K562 (cell line): ENCODE data around the gene IKZF4. TPM values are rescaled to one million over a fixed set of nuclear protein-coding genes. Genes with fewer than 3 reads are reported as not detected.

Experiments used
- BCOR ChIP-seq: fragments of 450-650 bp; IDR thresholded peaks from 2 replicates; pipeline ENCODE4 v1.6.1; 2016
- ELF1 ChIP-seq: fragments of 200-800 bp; sonication (Bioruptor generic); IDR thresholded peaks from 2 replicates; pipeline ENCODE4 v1.6.1; 2016; ENCODE audit warnings: missing genetic modification characterization, missing compliant biosample characterization
- ELF2 ChIP-seq: fragments of 250-450 bp; sonication (Bioruptor Pico); IDR thresholded peaks from 2 replicates; pipeline ENCODE4 v1.5.0; 2021; ENCODE audit warnings: mild to moderate bottlenecking
- NFATC3 ChIP-seq: fragments of 450-650 bp; IDR thresholded peaks from 2 replicates; pipeline ENCODE4 v1.6.1; 2017; ENCODE audit warnings: mild to moderate bottlenecking
- POLR3G ChIP-seq: IDR thresholded peaks from 2 replicates; pipeline ENCODE4 v1.6.1; 2011; ENCODE audit not compliant: insufficient read length, insufficient replicate concordance; ENCODE audit errors: extremely low read depth
- RBM15 ChIP-seq: fragments of 200-400 bp; formaldehyde crosslinking; IDR thresholded peaks from 2 replicates; pipeline ENCODE4 v1.6.1; 2018; ENCODE audit warnings: mild to moderate bottlenecking, low read length, moderate library complexity; ENCODE audit not compliant: insufficient read depth
- RCOR1 ChIP-seq, 2 experiments: IDR thresholded peaks; 2 replicates each; pipeline ENCODE4 v1.6.1; 2012; ENCODE audit warnings: low read depth in 2 of 2, low read length in 2 of 2, borderline replicate concordance in 1 of 2, improper control_type of control experiment in 1 of 2
- RHOXF2B ChIP-seq: fragments of 250-450 bp; sonication (Bioruptor Pico); conservative IDR thresholded peaks from 2 replicates; pipeline ENCODE4 v1.5.1; 2021
- SNIP1 ChIP-seq: fragments of 450-650 bp; IDR thresholded peaks from 2 replicates; pipeline ENCODE4 v1.7.1; 2017; ENCODE audit warnings: low read depth, mild to moderate bottlenecking
- TOE1 ChIP-seq, 2 experiments: fragments of 450-650 bp in 1 of 2; sonication (generic) in 1 of 2; formaldehyde crosslinking in 1 of 2; IDR thresholded peaks; 2 replicates each; pipeline versions ENCODE4 v1.7.1 to v1.8.0; 2016 to 2022; ENCODE audit warnings: borderline replicate concordance in 2 of 2, mild to moderate bottlenecking in 2 of 2, antibody characterized with exemption in 1 of 2, inconsistent platforms in 1 of 2, low read depth in 1 of 2, missing genetic modification reagents in 1 of 2, moderate library complexity in 1 of 2
- ZNF23 ChIP-seq: fragments of 250-450 bp; sonication (Bioruptor Pico); IDR thresholded peaks from 2 replicates; pipeline ENCODE4 v1.4.0; 2020; ENCODE audit warnings: mild to moderate bottlenecking
- ZNF589 ChIP-seq: fragments of 200-800 bp; sonication (Bioruptor generic); IDR thresholded peaks from 2 replicates; pipeline ENCODE4 v1.6.1; 2016; ENCODE audit warnings: low read depth, missing genetic modification characterization, missing compliant biosample characterization
- ZNF77 ChIP-seq: fragments of 250-450 bp; sonication (Bioruptor Pico); IDR thresholded peaks from 2 replicates; pipeline ENCODE4 v1.5.0; 2020
- ZNF79 ChIP-seq: fragments of 250-450 bp; sonication (Bioruptor Pico); IDR thresholded peaks from 2 replicates; pipeline ENCODE4 v1.4.0; 2020; ENCODE audit warnings: low read depth, mild to moderate bottlenecking, moderate library complexity
- polyA plus RNA-seq, 8 experiments: library from polyadenylated mRNA; depleted of rRNA in 4 of 8; stranded (reverse) in 5 of 8; unstranded in 3 of 8; fragments of >200 nt; fragmentation: Nextera tagmentation in 2 of 8; fragmentation: Illumina TruSeq in 1 of 8; extraction: Ambion mirVana in 2 of 8; extraction: Trizol in 1 of 8; gene quantifications; 2 replicates each; pipeline versions ENCODE4 v1.2.1 to v1.2.3, GENCODE V29; 2011 to 2014; ENCODE audit warnings: inconsistent platforms in 1 of 8, missing spikeins in 1 of 8
- total RNA-seq, 7 experiments: library from RNA; depleted of rRNA in 6 of 7; stranded (reverse); fragments of >200 nt in 6 of 7; fragmentation: Illumina TruSeq in 2 of 7; extraction: Trizol in 2 of 7; gene quantifications; 2 replicates each; pipeline versions ENCODE4 v1.2.1 to v1.2.3, GENCODE V29; 2011 to 2021; ENCODE audit warnings: low replicate concordance in 1 of 7
- TF ChIP-seq, protein P1 (sequence below): fragments of 250-450 bp; sonication (Bioruptor Pico); IDR thresholded peaks from 2 replicates; pipeline ENCODE4 v1.4.0; 2020
- TF ChIP-seq, protein P2 (sequence below): fragments of 250-450 bp; sonication (Bioruptor Pico); IDR thresholded peaks from 2 replicates; pipeline ENCODE4 v1.4.0; 2020; ENCODE audit warnings: mild to moderate bottlenecking, moderate library complexity

IKZF4 gene
- total and polyA plus RNA-seq, 9 of the 15 experiments (the other 6 are each of a cell fraction or from before 2014, with no cell fraction given), result 1.9 to 16.3 (median 3.6) TPM

DNA sequence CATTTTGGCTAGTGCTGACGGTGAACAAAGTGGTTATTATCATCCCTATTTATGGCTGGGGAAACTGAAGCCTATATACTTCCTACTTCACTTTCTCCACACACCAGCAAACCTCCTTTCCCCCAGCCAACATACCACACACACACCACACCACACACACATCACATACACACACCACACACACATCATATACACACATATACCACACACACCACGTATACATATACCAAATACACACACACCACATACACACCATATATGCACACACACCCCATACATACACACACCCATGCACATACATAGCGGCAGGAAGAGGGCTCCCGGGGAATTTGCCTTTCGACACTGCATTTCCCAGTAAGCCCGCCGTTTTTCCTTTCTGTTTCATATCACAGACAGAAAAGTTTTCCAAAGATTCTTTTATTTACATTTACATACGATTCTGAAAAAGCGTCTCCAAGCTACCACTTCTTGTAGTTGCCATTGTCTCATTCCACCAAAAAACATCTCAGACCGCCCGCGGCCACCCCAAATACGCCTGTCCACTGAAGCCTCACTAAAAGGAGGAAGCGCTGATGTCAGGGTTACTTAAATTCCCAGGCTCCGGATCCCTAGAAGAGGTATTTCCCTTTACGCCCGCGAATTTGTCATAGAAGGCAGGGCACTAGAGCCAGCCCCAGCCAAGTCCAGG is 47.8 kb upstream of the IKZF4 start (continued):
- TF ChIP-seq, protein P1, sequence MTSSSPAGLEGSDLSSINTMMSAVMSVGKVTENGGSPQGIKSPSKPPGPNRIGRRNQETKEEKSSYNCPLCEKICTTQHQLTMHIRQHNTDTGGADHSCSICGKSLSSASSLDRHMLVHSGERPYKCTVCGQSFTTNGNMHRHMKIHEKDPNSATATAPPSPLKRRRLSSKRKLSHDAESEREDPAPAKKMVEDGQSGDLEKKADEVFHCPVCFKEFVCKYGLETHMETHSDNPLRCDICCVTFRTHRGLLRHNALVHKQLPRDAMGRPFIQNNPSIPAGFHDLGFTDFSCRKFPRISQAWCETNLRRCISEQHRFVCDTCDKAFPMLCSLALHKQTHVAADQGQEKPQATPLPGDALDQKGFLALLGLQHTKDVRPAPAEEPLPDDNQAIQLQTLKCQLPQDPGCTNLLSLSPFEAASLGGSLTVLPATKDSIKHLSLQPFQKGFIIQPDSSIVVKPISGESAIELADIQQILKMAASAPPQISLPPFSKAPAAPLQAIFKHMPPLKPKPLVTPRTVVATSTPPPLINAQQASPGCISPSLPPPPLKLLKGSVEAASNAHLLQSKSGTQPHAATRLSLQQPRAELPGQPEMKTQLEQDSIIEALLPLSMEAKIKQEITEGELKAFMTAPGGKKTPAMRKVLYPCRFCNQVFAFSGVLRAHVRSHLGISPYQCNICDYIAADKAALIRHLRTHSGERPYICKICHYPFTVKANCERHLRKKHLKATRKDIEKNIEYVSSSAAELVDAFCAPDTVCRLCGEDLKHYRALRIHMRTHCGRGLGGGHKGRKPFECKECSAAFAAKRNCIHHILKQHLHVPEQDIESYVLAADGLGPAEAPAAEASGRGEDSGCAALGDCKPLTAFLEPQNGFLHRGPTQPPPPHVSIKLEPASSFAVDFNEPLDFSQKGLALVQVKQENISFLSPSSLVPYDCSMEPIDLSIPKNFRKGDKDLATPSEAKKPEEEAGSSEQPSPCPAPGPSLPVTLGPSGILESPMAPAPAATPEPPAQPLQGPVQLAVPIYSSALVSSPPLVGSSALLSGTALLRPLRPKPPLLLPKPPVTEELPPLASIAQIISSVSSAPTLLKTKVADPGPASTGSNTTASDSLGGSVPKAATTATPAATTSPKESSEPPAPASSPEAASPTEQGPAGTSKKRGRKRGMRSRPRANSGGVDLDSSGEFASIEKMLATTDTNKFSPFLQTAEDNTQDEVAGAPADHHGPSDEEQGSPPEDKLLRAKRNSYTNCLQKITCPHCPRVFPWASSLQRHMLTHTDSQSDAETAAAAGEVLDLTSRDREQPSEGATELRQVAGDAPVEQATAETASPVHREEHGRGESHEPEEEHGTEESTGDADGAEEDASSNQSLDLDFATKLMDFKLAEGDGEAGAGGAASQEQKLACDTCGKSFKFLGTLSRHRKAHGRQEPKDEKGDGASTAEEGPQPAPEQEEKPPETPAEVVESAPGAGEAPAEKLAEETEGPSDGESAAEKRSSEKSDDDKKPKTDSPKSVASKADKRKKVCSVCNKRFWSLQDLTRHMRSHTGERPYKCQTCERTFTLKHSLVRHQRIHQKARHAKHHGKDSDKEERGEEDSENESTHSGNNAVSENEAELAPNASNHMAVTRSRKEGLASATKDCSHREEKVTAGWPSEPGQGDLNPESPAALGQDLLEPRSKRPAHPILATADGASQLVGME, result no peak
- TF ChIP-seq ZNF77, result no peak
- no peak for TF ChIP-seq SNIP1
- TF ChIP-seq BCOR, result 0 out of 2 replicates have a peak, but pooled peaks have one; percentile 59
- no peak for TF ChIP-seq ELF2 (CRISPR knock-in tag)
- TF ChIP-seq RCOR1 (IDR thresholded peaks at IDR 0.05; ENCODE audit: borderline replicate concordance in 1 of 2, low read depth in 2 of 2, low read length in 2 of 2), result no peak
- no peak for TF ChIP-seq RHOXF2B (CRISPR knock-in tag)
- no peak for TF ChIP-seq ZNF589 (CRISPR knock-in tag)
- TF ChIP-seq, protein P2, sequence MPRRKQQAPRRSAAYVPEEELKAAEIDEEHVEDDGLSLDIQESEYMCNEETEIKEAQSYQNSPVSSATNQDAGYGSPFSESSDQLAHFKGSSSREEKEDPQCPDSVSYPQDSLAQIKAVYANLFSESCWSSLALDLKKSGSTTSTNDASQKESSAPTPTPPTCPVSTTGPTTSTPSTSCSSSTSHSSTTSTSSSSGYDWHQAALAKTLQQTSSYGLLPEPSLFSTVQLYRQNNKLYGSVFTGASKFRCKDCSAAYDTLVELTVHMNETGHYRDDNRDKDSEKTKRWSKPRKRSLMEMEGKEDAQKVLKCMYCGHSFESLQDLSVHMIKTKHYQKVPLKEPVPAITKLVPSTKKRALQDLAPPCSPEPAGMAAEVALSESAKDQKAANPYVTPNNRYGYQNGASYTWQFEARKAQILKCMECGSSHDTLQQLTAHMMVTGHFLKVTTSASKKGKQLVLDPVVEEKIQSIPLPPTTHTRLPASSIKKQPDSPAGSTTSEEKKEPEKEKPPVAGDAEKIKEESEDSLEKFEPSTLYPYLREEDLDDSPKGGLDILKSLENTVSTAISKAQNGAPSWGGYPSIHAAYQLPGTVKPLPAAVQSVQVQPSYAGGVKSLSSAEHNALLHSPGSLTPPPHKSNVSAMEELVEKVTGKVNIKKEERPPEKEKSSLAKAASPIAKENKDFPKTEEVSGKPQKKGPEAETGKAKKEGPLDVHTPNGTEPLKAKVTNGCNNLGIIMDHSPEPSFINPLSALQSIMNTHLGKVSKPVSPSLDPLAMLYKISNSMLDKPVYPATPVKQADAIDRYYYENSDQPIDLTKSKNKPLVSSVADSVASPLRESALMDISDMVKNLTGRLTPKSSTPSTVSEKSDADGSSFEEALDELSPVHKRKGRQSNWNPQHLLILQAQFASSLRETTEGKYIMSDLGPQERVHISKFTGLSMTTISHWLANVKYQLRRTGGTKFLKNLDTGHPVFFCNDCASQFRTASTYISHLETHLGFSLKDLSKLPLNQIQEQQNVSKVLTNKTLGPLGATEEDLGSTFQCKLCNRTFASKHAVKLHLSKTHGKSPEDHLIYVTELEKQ, result no peak
- TF ChIP-seq POLR3G, result no peak
- TF ChIP-seq ZNF79, result no peak
- no peak for TF ChIP-seq RBM15
- TF ChIP-seq ELF1 (tag), result peak; percentile 43; the same call in 1 of the 2 replicates
- no peak for TF ChIP-seq ZNF23
- TF ChIP-seq TOE1 (IDR thresholded peaks at IDR 0.05; ENCODE audit: borderline replicate concordance), result peak; percentile 79
- TF ChIP-seq TOE1 (CRISPR knock-in tag; IDR thresholded peaks at IDR 0.05; ENCODE audit: borderline replicate concordance, low read depth), result no peak
- TF ChIP-seq NFATC3, result peak; percentile 63; the same call in 1 of the 2 replicates
